PC-3 (cell line): ENCODE results near the gene RBM18. TPM values are rescaled to one million over a fixed set of nuclear protein-coding genes. Genes with fewer than 3 reads are reported as not detected.

Experiments
- ATAC-seq: fragments of 200-7000 bp; cut with Tn5 transposase; 2 replicates; pipeline ENCODE4 v1.9.1; 2020; ENCODE audit warnings: mild to moderate bottlenecking, moderate library complexity
- BruUV-seq: library from RNA; stranded (reverse); fragments of 400-500 nt; replicated peaks from 2 replicates; lab custom pipeline; 2021; lab: Mats Ljungman, UMichigan
- CTCF ChIA-PET: fragments of 300-600 bp; sonication (Branson Sonifier 250); formaldehyde crosslinking; loops from one replicate; lab custom pipeline; 2022; ENCODE audit warnings: antibody characterized with exemption; lab: Charles Lee
- POLR2A ChIA-PET: fragments of 300-600 bp; sonication (Branson Sonifier 250); formaldehyde crosslinking; loops from one replicate; lab custom pipeline; 2022; ENCODE audit warnings: antibody characterized with exemption; ENCODE audit not compliant: unreplicated experiment; lab: Charles Lee
- DNase-seq: peaks from one replicate; pipeline ENCODE4 v3.0.0-alpha.2; 2015
- H2AFZ ChIP-seq: fragments of 300-600 bp; sonication (generic); 2 replicates; pipeline ENCODE4 v1.6.0; 2016; ENCODE audit warnings: antibody characterized with exemption, low read length
- H3F3A ChIP-seq: fragments of 300-600 bp; sonication (generic); one replicate; pipeline ENCODE4 v1.6.0; 2017; ENCODE audit warnings: antibody characterized with exemption, low read length, control low read depth, mild to moderate bottlenecking; ENCODE audit not compliant: unreplicated experiment
- H3K27ac ChIP-seq: fragments of 300-600 bp; sonication (generic); 2 replicates; pipeline ENCODE4 v1.5.1; 2016; ENCODE audit warnings: mild to moderate bottlenecking, low read length
- H3K27me3 ChIP-seq: fragments of 300-600 bp; sonication (generic); 2 replicates; pipeline ENCODE4 v1.6.1; 2016; ENCODE audit warnings: low read length, mixed read lengths
- H3K36me3 ChIP-seq: fragments of 300-600 bp; sonication (generic); 2 replicates; pipeline ENCODE4 v1.6.1; 2016; ENCODE audit warnings: low read depth, mixed run types, low read length, mixed read lengths
- H3K4me1 ChIP-seq: fragments of 300-600 bp; sonication (generic); 2 replicates; pipeline ENCODE4 v1.5.1; 2016; ENCODE audit warnings: low read length; ENCODE audit not compliant: insufficient read depth
- H3K4me2 ChIP-seq: fragments of 300-600 bp; sonication (generic); 2 replicates; pipeline ENCODE4 v1.6.0; 2016; ENCODE audit warnings: low read length
- H3K4me3 ChIP-seq: fragments of 300-600 bp; sonication (generic); 2 replicates; pipeline ENCODE4 v1.5.1; 2016; ENCODE audit warnings: mild to moderate bottlenecking, low read length, mixed read lengths
- H3K79me2 ChIP-seq: fragments of 300-600 bp; sonication (generic); 2 replicates; pipeline ENCODE4 v1.6.1; 2017; ENCODE audit warnings: low read length, mixed read lengths
- H3K9ac ChIP-seq: fragments of 300-600 bp; sonication (generic); 2 replicates; pipeline ENCODE4 v1.6.0; 2016; ENCODE audit warnings: mild to moderate bottlenecking, low read length
- H3K9me2 ChIP-seq: fragments of 300-600 bp; sonication (generic); replicated peaks from 2 replicates; pipeline ENCODE4 v1.6.1; 2016; ENCODE audit warnings: mixed run types, low read length, mixed read lengths
- H3K9me3 ChIP-seq: fragments of 300-600 bp; sonication (generic); 2 replicates; pipeline ENCODE4 v1.6.1; 2016; ENCODE audit warnings: low read length, mixed read lengths
- H4K20me1 ChIP-seq: fragments of 300-600 bp; sonication (generic); 2 replicates; pipeline ENCODE4 v1.6.1; 2016; ENCODE audit warnings: low read length, mixed read lengths
- CTCF ChIP-seq: fragments of 300-600 bp; sonication (generic); conservative IDR thresholded peaks from 2 replicates; pipeline ENCODE4 v1.5.1; 2017; ENCODE audit warnings: antibody characterized with exemption, low read depth, mild to moderate bottlenecking, low read length
- EZH2 ChIP-seq: fragments of 300-600 bp; sonication (generic); IDR thresholded peaks from one replicate; pipeline ENCODE4 v1.6.1; 2017; ENCODE audit warnings: antibody characterized with exemption, mild to moderate bottlenecking, low read length; ENCODE audit not compliant: unreplicated experiment
- EZH2phosphoT487 ChIP-seq: fragments of 300-600 bp; sonication (generic); IDR thresholded peaks from 2 replicates; pipeline ENCODE4 v1.6.1; 2018; ENCODE audit warnings: mild to moderate bottlenecking, antibody characterized with exemption, low read length, borderline replicate concordance
- intact Hi-C: fragments of 100-400 bp; cut with micrococcal nuclease; formaldehyde crosslinking; loops from 2 replicates; pipeline ENCODE4 v1.9.0; 2023
- total RNA-seq: library from RNA; depleted of rRNA; stranded (reverse); fragments of >200 nt; gene quantifications from 2 replicates; pipeline ENCODE4 v1.2.3, GENCODE V29; 2014

RBM18 gene
- total RNA-seq, 1 experiment from 2014 or later, result 8.3 TPM

DNA sequence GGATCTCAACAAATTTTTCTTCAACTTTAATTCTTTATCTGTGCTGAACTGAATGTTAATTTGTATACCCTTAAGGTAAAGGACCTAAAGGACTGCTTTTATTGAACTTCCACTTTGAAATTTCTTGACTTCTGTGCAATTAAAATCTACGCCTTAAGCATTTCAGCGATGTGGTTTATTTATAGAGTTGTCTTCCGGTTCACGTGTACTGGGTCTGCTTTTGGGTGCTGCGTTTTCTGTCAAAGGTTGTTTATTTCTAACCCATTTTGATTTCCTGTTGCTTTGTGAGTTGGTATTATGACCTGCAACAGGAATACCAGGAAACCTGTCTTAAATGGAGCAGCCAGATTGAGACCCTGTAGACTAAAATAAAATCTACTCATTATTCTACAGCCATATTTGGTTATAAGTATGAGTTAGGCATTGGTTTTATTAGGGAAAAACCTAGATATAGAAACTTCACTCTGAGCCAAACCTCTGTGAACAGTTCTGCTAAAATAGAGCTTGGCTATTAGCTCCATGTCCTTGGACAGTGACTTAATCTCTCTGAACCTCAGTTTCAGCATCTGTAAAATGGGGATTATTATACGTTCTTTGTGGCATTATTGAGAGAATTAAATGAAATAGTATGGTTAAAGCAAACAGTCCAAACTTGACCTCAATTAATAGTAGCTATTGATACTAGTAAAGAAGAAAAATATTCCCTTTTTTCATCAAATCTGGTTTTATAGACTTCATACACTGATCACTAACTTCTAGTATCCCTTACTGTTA lies 3.6 kb upstream of the RBM18 start:
- BruUV-seq, result no TSS peak
- Histone ChIP-seq H3K9ac (no peak overlapping the region), H3K9me3 (no peaks in the 10 kb centered on the region), H3K27me3 (no peaks in the 10 kb centered on the region), H3K79me2 (peaks cover 59% of the 10 kb centered on the region), H3F3A (no peaks in the 10 kb centered on the region), H4K20me1 (no peaks in the 10 kb centered on the region), H3K9me2 (no peaks in the 10 kb centered on the region), H3K27ac (no peak overlapping the region), H3K4me1 (peaks cover 16% of the 10 kb centered on the region), H3K4me2 (no peak overlapping the region), H2AFZ (no peak overlapping the region), H3K36me3 (peaks cover 3% of the 10 kb centered on the region), H3K4me3 (no peak overlapping the region)
- DNase-seq (no peak), ATAC-seq (no peak)
- ChIA-PET CTCF (no interaction called here), POLR2A (no interaction called here)
- TF ChIP-seq EZH2phosphoT487 (no peak), CTCF (no peak), EZH2 (no peak)
- intact Hi-C loops, result loop anchor here (10.0 kb wide), 1 partner anchor 143 kb away; no protein-coding TSS in a partner anchor

DNA sequence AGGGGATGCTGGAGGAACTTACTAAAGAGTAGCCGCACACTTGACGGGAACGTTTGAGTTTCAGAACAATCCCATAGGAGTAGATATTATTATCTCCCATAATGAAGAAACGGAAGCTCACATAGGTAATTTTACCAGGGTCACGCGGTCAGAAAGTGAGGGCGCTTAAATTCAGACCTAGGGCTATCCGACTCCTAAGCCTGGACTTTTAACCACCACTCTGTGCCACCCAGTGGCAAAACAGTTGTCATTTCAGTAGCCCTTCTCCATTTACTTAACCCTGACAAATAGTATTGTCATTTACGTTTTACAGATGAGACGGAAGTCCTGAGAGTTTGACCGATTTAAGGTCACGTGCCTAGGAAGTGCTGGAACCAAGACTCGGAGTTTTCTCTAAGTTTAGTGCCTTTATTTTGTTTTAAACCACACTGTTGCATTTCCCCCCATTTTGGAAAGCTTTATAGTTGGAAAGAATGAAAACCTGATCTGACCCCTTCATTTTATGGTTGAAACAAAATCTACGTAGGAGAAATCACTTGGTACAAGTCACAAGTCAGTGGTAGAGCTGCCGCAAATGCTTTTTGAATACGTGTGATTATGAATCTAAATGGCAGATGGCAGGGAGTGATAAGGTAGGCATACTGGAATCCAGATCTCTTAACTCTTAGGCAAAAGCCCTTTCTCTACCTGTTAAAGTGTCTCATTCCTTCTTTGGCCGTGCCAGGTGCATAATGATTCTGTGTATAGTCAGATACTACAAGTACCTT lies 692 bp upstream of the RBM18 start:
- no peaks in the 10 kb centered on the region for H3K9me2 ChIP-seq
- peaks cover 36% of the 10 kb centered on the region for H3K4me1 ChIP-seq
- peak overlapping the region; percentile 98 for H3K9ac ChIP-seq
- no peaks in the 10 kb centered on the region for H3K9me3 ChIP-seq
- DNase-seq (peak; percentile 37), ATAC-seq (peak; percentile 18)
- TSS peak; percentile 87 for BruUV-seq
- H3K79me2 ChIP-seq, result peaks cover 68% of the 10 kb centered on the region
- TF ChIP-seq EZH2phosphoT487 (no peak), CTCF (0 out of 2 replicates have a peak, but pooled peaks have one; percentile 19)
- intact Hi-C loops, result loop anchor here (10.0 kb wide), 1 partner anchor 141 kb away; no protein-coding TSS in a partner anchor
- ChIA-PET CTCF (interaction anchor here (0.8 kb wide), 1 partner anchor 140 kb away, joined by 3 read pairs; no protein-coding TSS in a partner anchor), POLR2A (no interaction called here)
- H3K27ac ChIP-seq, result peak overlapping the region; percentile 89
- H3K27me3 ChIP-seq, result no peaks in the 10 kb centered on the region
- H3F3A ChIP-seq, result no peaks in the 10 kb centered on the region
- H3K4me2 ChIP-seq, result peak overlapping the region; percentile 88
- peak overlapping the region; percentile 74 for H3K4me3 ChIP-seq
- peaks cover 6% of the 10 kb centered on the region; the same call in 1 of the 2 replicates for H3K36me3 ChIP-seq
- H2AFZ ChIP-seq, result peak overlapping the region; percentile 93
- H4K20me1 ChIP-seq, result no peaks in the 10 kb centered on the region
